Heart left ventricle (tissue), 16 donors: ENCODE results near the gene CHAF1A. TPM values are rescaled to one million over a fixed set of nuclear protein-coding genes. Genes with fewer than 3 reads are reported as not detected.

Experiments
- ATAC-seq, 4 donors: fragments of 200-7000 bp; cut with Tn5 transposase; one replicate each; pipeline ENCODE4 v1.9.1; 2020 to 2022; ENCODE audit warnings: moderate library complexity in 4 of 4, mild to moderate bottlenecking in 3 of 4, moderate number of reproducible peaks in 1 of 4
- DNase-seq, 5 donors: peaks; one replicate each; pipeline ENCODE4 v3.0.0-alpha.2; 2020
- H3K27ac ChIP-seq, 12 donors: fragments of 200-600 bp; sonication (generic) in 4 of 12; one replicate each; pipeline versions ENCODE4 v1.5.0 to v1.8.0; 2016 to 2022; ENCODE audit warnings: mild to moderate bottlenecking in 2 of 12
- H3K27me3 ChIP-seq, 9 donors: fragments of 200-600 bp; sonication (generic) in 2 of 9; one replicate each; pipeline versions ENCODE4 v1.5.1 to v1.8.0; 2016 to 2022; ENCODE audit warnings: mild to moderate bottlenecking in 3 of 9
- H3K36me3 ChIP-seq, 9 donors: fragments of 200-600 bp; sonication (generic) in 2 of 9; one replicate each; pipeline versions ENCODE4 v1.5.0 to v1.8.0; 2018 to 2022; ENCODE audit warnings: mild to moderate bottlenecking in 2 of 9
- H3K4me1 ChIP-seq, 12 donors: fragments of 200-600 bp; sonication (generic) in 4 of 12; one replicate each; pipeline versions ENCODE4 v1.5.0 to v1.8.0; 2016 to 2022; ENCODE audit warnings: mild to moderate bottlenecking in 3 of 12
- H3K4me3 ChIP-seq, 12 donors: fragments of 200-600 bp; sonication (generic) in 4 of 12; one replicate each; pipeline versions ENCODE4 v1.5.0 to v1.8.0; 2017 to 2022; ENCODE audit warnings: mild to moderate bottlenecking in 9 of 12, moderate library complexity in 4 of 12
- H3K9me3 ChIP-seq, 12 donors: fragments of 200-600 bp; sonication (generic) in 4 of 12; one replicate each; pipeline versions ENCODE4 v1.5.0 to v1.8.0; 2016 to 2022; ENCODE audit warnings: mild to moderate bottlenecking in 1 of 12
- POLR2A ChIP-seq, 2 donors: fragments of 450-650 bp; IDR thresholded peaks; one replicate each; pipeline ENCODE4 v1.6.1; 2017; ENCODE audit warnings: antibody characterized with exemption in 2 of 2, mild to moderate bottlenecking in 2 of 2, moderate library complexity in 2 of 2
- WGBS, 4 donors: extraction: QIAGEN DNeasy Blood & Tissue Kit in 2 of 4; methylation state at CpG; one replicate each; pipeline versions ENCODE4 v1.1.5 to v1.1.7; 2013 to 2018; 5-methylcytosine and 5-hydroxymethylcytosine counted together
- intact Hi-C, 10 donors: fragments of 100-400 bp; cut with DNase I; formaldehyde crosslinking; loops; one replicate each; pipeline versions ENCODE4 v1.11.1 to v1.14.2; 2022
- polyA plus RNA-seq, 2 donors: library from polyadenylated mRNA; stranded (reverse); fragments of 200-250 nt; gene quantifications; one replicate each; pipeline ENCODE4 v1.2.3, GENCODE V29; 2013
- total RNA-seq, 9 donors: library from RNA; depleted of rRNA in 2 of 9; stranded (reverse); fragments of >200 nt in 2 of 9; fragmentation: NEBNext Ultra II Directional in 3 of 9; extraction: Animal tissue kit (Norgen Biotek cat#: 25700) in 3 of 9; gene quantifications; one replicate each; pipeline versions ENCODE4 v1.1.0 to v1.2.4, GENCODE V29; 2016 to 2023
- TF ChIP-seq, protein P1 (sequence below), 12 donors: fragments of 200-600 bp; sonication (generic) in 4 of 12; IDR thresholded peaks; one replicate each; pipeline versions ENCODE4 v1.5.0 to v1.8.0; 2018 to 2022; ENCODE audit warnings: antibody characterized with exemption in 12 of 12, mild to moderate bottlenecking in 5 of 12
- donor health status: ischemic (EF 13 %, LVEDD 7.1; RV severe dilation, severe dysfunction).
- donor health status: healthy with polysubstance abuse.
- donor health status: DM: no; HTN: yes; CAD: no.
- donor health status: DM: no; HTN: no; CAD: no.
- donor health status: ischemic (EF 25% LVEDD 6.9; RV normal size, moderate dysfunction).
- donor health status: ischemic (EF 25% LVEDD 5.7; RV mildly dilated, moderate dysfunction).
- donor health status: healthy.
- donor health status: DM: yes; HTN: yes; CAD: no.
- donor health status: ischemic (EF 35%, LVEDD 5.7; RV mildly dilated, moderate dysfunction).
- donor health status: nonischemic (EF 11% LVEDD 7.7; RV severe dilation, severe dysfunction).
- donor health status: DM: yes; HTN: yes; CAD: no.
- donor health status: PGD.
- donor health status: ischemic (EF 29% LVEDD 5.4; RV normal size, mild dysfunction).
- donor health status: nonischemic (EF 23%, LVEDD 6.1; RV moderate dilation, normal function).

CHAF1A gene
- total and polyA plus RNA-seq, 11 donors = 2.9 to 10.7 (median 5.5) TPM

DNA sequence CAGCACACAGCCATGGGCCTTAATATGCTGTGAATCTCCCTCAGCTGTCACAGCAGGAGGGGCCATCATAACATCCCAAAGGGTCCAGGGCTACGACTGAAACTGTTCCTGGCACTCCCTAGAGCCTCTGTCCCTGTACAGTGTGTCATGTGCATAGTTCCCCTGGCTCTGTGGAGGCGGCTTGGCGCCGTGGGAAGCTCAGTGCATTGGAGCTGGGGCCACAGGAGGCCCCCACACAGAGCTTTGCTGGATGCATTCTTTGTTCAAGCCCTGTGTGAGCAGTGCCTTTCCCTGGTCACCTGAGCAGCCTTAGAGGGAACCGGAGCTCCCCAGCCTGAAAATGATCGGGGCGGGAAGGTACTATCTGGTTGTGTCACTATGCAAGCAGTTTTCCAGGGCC, 33.8 kb downstream of the CHAF1A start:
- H3K27ac ChIP-seq = no peak overlapping the region
- H3K9me3 ChIP-seq = no peaks in the 10 kb centered on the region
- intact Hi-C loops = no loop called here
- peaks cover 0 to 31% (median 11%) of the 10 kb centered on the region in 9 donors for H3K36me3 ChIP-seq
- H3K27me3 ChIP-seq = no peaks in the 10 kb centered on the region
- ATAC-seq = no peak
- WGBS, 4 donors = 82 to 90% (median 90%) methylated on average over 4 to 7 of the region's 7 CpGs
- no peak for TF ChIP-seq POLR2A (IDR thresholded peaks at IDR 0.05)
- TF ChIP-seq, protein P1, sequence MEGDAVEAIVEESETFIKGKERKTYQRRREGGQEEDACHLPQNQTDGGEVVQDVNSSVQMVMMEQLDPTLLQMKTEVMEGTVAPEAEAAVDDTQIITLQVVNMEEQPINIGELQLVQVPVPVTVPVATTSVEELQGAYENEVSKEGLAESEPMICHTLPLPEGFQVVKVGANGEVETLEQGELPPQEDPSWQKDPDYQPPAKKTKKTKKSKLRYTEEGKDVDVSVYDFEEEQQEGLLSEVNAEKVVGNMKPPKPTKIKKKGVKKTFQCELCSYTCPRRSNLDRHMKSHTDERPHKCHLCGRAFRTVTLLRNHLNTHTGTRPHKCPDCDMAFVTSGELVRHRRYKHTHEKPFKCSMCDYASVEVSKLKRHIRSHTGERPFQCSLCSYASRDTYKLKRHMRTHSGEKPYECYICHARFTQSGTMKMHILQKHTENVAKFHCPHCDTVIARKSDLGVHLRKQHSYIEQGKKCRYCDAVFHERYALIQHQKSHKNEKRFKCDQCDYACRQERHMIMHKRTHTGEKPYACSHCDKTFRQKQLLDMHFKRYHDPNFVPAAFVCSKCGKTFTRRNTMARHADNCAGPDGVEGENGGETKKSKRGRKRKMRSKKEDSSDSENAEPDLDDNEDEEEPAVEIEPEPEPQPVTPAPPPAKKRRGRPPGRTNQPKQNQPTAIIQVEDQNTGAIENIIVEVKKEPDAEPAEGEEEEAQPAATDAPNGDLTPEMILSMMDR (IDR thresholded peaks at IDR 0.05) = no peak
- no peak for DNase-seq
- no peak overlapping the region for H3K4me3 ChIP-seq
- H3K4me1 ChIP-seq = peaks cover 0 to 13% (median 0%) of the 10 kb centered on the region in 12 donors

DNA sequence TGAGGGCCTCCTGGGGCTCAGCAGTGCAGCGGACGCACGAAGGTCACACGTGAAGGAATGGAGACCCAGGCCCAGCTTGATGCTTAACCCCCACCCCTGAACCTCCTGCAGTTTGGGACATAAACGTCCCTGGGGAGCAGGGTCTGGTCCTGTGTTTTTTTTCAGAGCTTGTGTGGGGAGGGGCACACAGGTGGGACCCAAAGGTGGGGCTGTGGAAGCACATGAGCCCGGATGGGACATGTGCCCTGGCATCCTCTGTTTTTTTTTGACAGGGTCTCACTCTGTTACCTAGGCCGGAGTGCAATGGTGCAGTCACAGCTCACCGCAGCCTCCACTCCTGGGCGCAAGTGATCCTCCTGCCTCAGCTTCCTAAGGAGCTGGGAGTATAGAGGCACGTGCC, 34.7 kb downstream of the CHAF1A start:
- Histone ChIP-seq H3K27me3 (no peaks in the 10 kb centered on the region), H3K4me3 (no peak overlapping the region), H3K4me1 (peaks cover 0 to 6% (median 0%) of the 10 kb centered on the region in 12 donors), H3K36me3 (peaks cover 0 to 23% (median 6%) of the 10 kb centered on the region in 9 donors), H3K27ac (no peak overlapping the region), H3K9me3 (no peaks in the 10 kb centered on the region)
- no peak for DNase-seq
- intact Hi-C loops = no loop called here
- no peak for TF ChIP-seq POLR2A (IDR thresholded peaks at IDR 0.05)
- TF ChIP-seq, protein P1 (IDR thresholded peaks at IDR 0.05) = no peak
- ATAC-seq = no peak
- WGBS, 4 donors = 94 to 99% (median 94%) methylated on average over 8 to 10 of the region's 10 CpGs

DNA sequence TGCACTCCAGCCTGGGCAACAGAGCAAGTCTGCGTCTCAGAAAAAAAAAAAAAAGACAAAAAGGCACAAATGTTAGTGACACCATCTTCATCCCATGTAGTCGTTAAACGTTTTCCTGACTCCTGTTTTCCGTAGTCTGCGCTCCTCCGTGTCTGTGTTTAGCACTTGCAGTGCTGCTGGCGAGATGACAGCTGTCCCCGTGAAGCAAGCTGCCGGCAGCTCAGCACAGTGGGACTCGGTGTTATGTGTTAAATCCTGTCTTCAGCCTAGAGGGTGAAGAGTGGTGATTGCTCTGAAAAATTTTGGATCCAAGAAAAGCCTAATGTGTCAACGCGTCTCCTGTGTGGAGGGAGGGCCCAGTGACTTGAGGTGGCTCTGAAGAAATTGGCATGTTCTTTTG, 36.8 kb downstream of the CHAF1A start:
- Histone ChIP-seq H3K27me3 (no peaks in the 10 kb centered on the region), H3K27ac (no peak overlapping the region), H3K9me3 (no peaks in the 10 kb centered on the region), H3K4me1 (no peaks in the 10 kb centered on the region), H3K36me3 (peaks cover 0 to 16% (median 7%) of the 10 kb centered on the region in 9 donors), H3K4me3 (no peak overlapping the region)
- intact Hi-C loops = no loop called here
- TF ChIP-seq POLR2A (IDR thresholded peaks at IDR 0.05) = no peak
- TF ChIP-seq, protein P1 (IDR thresholded peaks at IDR 0.05) = no peak
- WGBS, 4 donors = 64 to 79% (median 70%) methylated on average over 12 of the region's 12 CpGs
- no peak for ATAC-seq
- DNase-seq = no peak

DNA sequence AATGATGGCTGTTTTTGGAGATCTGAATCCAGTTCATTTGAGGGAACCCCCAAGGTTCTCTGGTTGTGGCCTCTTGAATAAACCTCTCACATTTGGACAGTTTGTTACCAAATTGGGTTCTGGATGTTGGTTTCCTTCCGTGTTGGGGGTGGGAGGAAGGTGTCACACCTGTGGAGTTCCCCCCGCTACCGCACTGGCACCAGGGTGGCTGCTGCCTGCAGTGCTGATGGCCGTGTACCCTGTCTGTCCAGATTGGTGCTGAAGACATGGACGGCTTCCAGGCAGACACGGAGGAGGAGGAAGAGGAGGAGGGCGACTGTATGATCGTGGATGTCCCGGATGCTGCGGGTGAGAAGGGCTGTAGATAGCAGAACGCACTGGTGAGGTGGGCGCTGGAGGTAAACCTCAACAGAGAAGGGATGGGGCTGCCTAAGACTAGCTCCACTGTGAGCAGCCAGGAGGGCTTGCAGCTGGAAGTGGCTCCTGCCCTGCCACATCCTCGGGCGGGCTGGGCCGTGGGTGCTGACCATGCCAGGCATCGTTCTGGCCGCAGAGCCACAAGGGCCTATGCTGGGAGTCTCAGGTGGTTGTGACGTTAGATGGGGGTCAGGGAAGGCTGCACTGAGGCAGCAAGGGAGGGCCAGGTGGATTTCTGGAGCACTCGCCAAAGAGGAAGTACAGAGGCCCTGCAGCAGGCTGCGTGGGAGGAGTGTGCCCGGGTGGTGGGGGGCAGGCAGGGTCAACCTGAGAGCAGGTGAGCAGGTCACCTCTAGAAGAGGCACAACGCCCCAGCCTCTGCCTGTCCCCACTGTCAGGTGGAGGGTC, 39.8 kb downstream of the CHAF1A start:
- Histone ChIP-seq H3K36me3 (peaks cover 0 to 40% (median 33%) of the 10 kb centered on the region in 9 donors), H3K27ac (no peak overlapping the region), H3K27me3 (no peaks in the 10 kb centered on the region), H3K4me3 (no peak overlapping the region), H3K4me1 (no peaks in the 10 kb centered on the region), H3K9me3 (no peaks in the 10 kb centered on the region)
- ATAC-seq = no peak
- no peak for DNase-seq
- intact Hi-C loops = no loop called here
- TF ChIP-seq, protein P1 (IDR thresholded peaks at IDR 0.05) = no peak
- no peak for TF ChIP-seq POLR2A (IDR thresholded peaks at IDR 0.05)
- 81 to 84% (median 84%) methylated on average over 22 of the region's 22 CpGs for WGBS, 4 donors
